ENCODE data around the gene MYO5B. TPM values are rescaled to one million over a fixed set of nuclear protein-coding genes. Genes with fewer than 3 reads are reported as not detected.

MYO5B gene
- total RNA-seq, 2 donors from 2014 or later: 0.12 to 0.39 TPM

DNA sequence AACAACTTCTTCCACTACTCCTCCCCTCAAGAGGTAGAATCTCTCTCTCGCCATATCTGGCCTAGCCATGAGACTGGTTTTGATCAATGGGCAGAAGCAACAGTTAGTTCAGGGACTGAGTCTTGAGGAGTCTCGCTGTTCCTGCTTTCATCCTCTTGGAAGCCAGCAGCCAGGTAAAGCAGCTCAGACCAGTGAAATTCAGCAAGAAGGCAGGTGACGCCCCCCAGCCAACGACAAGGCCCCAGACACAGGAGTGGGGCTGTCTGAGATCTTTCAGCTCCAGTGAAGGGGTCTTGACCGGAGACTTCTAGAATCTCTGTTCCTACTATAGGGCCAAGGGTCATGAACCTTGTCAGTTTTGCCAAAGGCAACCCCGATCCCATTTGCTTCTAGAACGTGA is 341.9 kb downstream of the MYO5B start:
- ATAC-seq (replicated peaks in 1 of 2) (no peak), DNase-seq (no peak)
- Mint-ChIP-seq H3K9me3 (no peaks in the 10 kb centered on the region), H3K27ac (no peak overlapping the region), H3K4me3 (no peak overlapping the region), H3K36me3 (ENCODE audit: insufficient read depth in 2 of 2) (no peaks in the 10 kb centered on the region), H3K27me3 (ENCODE audit: low read depth) (no peaks in the 10 kb centered on the region), H3K4me1 (ENCODE audit: low read depth) (no peaks in the 10 kb centered on the region)

DNA sequence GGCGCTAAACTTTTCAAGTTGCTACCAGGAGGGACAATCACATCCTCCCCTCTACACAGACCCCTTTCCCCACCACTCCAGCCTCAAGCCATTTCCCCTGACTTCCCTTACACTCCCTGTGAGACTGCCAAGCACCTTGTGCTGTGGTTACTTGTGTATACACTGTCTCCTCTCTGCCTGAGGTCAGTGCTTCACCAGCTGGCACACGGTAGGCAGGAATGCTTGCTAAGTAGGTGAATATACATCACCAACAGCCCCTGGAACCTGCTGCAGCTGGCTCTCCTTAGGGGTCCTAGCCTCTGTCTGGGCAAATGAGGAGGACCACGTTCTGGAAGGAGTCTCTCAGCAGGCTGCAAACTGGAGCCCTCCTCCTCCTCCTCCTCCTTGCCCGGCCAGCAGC is 343.3 kb downstream of the MYO5B start:
- Mint-ChIP-seq H3K27me3 (ENCODE audit: low read depth) (no peaks in the 10 kb centered on the region), H3K9me3 (no peaks in the 10 kb centered on the region), H3K4me1 (ENCODE audit: low read depth) (no peaks in the 10 kb centered on the region), H3K36me3 (ENCODE audit: insufficient read depth in 2 of 2) (no peaks in the 10 kb centered on the region), H3K4me3 (no peak overlapping the region), H3K27ac (no peak overlapping the region)
- no peak for DNase-seq
- no peak for ATAC-seq (replicated peaks in 1 of 2)

DNA sequence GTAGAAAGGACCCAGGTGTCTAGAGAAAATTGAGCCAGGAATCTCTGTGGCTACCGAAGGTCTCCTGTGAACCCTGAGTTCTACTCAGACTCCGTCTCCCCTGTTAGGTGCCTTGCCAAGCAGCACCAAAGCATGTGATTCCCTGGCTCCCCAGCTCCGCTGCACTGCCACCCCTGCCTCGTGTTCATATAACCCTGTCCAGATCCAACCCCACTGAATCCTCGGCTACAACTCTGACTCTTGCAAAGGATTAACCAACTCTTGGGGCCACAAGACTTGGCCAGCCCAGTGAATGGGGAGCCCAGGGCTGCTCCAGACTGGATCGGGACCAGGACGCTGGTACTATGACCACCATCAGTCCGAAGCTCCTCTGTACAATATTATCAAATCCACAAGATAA is 344.3 kb downstream of the MYO5B start:
- H3K27ac Mint-ChIP-seq: no peak overlapping the region
- no peak overlapping the region for H3K4me3 Mint-ChIP-seq
- no peaks in the 10 kb centered on the region for H3K36me3 Mint-ChIP-seq (ENCODE audit: insufficient read depth in 2 of 2)
- no peak for ATAC-seq (replicated peaks in 1 of 2)
- H3K27me3 Mint-ChIP-seq (ENCODE audit: low read depth): no peaks in the 10 kb centered on the region
- H3K4me1 Mint-ChIP-seq (ENCODE audit: low read depth): no peaks in the 10 kb centered on the region
- no peaks in the 10 kb centered on the region for H3K9me3 Mint-ChIP-seq
- no peak for DNase-seq

DNA sequence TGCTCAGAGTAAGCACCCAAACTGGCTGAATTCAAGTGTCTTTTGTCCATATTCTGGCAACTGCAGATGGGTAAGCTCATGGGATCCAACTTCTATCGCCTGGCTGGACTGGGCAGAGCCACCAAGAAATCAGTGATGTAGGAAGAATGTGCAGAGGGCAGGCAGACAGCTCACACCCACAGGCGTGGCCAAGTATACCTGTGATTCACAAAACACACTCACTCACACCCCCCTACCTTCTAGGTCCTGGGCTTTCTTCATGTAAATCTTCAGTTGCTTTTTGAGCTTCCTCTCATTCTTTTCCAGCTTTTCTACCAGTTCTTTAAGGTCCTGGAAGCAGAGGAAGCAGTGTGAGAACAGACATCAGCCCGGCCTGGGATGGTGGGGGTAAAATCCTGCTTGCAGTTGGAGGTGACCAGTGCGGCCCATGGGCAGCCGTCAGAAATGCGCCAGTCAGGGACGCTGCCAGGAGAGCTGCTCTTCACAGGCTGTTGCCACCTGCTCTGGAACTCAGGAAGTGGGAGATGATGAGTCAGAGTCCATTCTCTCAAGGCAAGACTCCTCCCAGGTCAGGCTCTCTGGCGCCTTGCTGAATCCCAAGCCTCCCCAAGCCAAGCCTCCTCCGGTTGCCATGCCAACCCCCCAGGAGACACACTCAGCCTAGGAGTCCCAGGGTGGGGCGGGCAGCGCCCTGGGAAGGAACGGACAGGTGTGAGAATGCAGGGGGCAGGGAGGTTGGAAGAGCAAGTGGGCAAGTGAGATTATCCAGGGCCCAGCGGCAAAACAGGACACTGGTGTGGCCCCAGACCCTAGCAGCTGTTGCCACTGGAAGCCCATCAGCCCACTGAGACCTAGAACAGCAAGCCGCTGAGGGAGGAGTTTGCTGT is 345.4 kb downstream of the MYO5B start:
- H3K9me3 Mint-ChIP-seq: no peaks in the 10 kb centered on the region

DNA sequence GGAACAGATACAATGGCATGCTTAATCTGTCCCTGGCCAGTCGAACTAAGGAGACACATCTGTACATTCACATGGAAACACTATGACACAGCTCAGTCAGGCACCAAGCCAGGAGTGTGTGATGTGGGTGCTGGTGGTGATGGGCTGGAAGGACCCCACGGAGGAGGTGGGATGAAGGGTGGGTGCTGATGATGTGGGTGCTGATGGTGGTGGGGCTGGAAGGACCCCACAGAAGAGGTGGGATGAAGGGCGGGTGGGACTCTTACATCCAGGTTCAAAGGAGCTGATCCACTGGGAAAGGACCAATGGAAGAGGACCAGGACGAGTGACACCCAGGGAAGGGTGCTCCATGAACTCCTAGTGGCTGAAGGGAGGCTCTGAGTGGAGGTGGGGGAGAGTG is 346.8 kb downstream of the MYO5B start:
- no peaks in the 10 kb centered on the region for H3K36me3 Mint-ChIP-seq (ENCODE audit: insufficient read depth in 2 of 2)
- H3K9me3 Mint-ChIP-seq: no peaks in the 10 kb centered on the region
- no peak overlapping the region for H3K27ac Mint-ChIP-seq
- ATAC-seq (replicated peaks in 1 of 2): no peak
- no peak overlapping the region for H3K4me3 Mint-ChIP-seq
- DNase-seq: no peak
- H3K4me1 Mint-ChIP-seq (ENCODE audit: low read depth): no peaks in the 10 kb centered on the region
- no peaks in the 10 kb centered on the region for H3K27me3 Mint-ChIP-seq (ENCODE audit: low read depth)

More for the DNA sequence above, 345.4 kb downstream of the MYO5B start:
- Mint-ChIP-seq H3K4me3 (no peak overlapping the region), H3K27me3 (ENCODE audit: low read depth) (no peaks in the 10 kb centered on the region), H3K4me1 (ENCODE audit: low read depth) (no peaks in the 10 kb centered on the region), H3K36me3 (ENCODE audit: insufficient read depth in 2 of 2) (no peaks in the 10 kb centered on the region), H3K27ac (no peak overlapping the region)
- ATAC-seq (replicated peaks in 1 of 2) (no peak), DNase-seq (no peak)

- no peaks in the 10 kb centered on the region for H3K9me3 Mint-ChIP-seq
- no peak overlapping the region for H3K4me3 Mint-ChIP-seq
- no peaks in the 10 kb centered on the region for H3K36me3 Mint-ChIP-seq (ENCODE audit: insufficient read depth in 2 of 2)
- H3K27me3 Mint-ChIP-seq (ENCODE audit: low read depth): no peaks in the 10 kb centered on the region
- H3K4me1 Mint-ChIP-seq (ENCODE audit: low read depth): no peaks in the 10 kb centered on the region
- ATAC-seq (replicated peaks in 1 of 2): no peak
- no peak for DNase-seq
- no peak overlapping the region for H3K27ac Mint-ChIP-seq
Observed at GRCh38 chr18:49847524-49847923, 347.4 kb downstream of the MYO5B start.

DNA sequence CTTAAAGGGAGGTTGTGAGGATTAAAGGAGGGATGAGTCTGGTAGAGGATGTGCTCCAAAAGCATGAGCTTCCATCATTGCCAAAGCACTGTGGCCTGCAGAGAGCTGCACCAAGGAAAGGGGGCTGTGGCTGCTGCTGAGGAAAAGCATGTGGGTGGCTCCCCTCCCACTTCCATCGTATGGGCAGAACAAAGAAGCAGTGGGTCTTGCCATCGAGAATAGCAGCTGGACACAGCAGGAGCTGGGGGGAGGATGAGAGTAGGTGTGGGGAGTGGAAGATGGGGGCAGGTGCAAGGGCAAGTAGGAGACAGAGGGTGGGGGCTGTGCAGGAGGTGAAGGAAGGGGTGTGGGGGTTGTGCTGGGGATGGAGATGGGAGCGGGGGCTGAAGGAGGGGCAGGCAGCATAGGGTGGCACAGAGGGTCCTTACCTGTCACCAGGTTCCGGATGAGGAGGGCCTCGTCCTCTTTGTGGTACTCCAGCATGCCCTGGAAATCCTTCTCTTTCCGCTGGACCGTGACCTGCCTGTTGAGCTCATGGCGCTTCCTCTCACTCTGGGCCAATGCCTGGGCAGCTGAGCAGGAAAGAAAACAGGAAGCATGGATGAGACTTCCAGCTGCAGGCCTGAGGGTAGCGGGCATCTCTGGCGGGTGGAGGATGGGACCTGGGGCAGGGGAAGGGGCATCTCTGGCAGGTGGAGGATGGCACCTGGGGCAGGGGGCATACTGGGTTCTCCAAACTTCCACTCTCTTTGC is 348.1 kb downstream of the MYO5B start:
- ATAC-seq (replicated peaks in 1 of 2) (no peak), DNase-seq (no peak)
- Mint-ChIP-seq H3K27me3 (ENCODE audit: low read depth) (no peaks in the 10 kb centered on the region), H3K4me1 (ENCODE audit: low read depth) (no peaks in the 10 kb centered on the region), H3K4me3 (no peak overlapping the region), H3K9me3 (no peaks in the 10 kb centered on the region), H3K36me3 (ENCODE audit: insufficient read depth in 2 of 2) (no peaks in the 10 kb centered on the region), H3K27ac (no peak overlapping the region)

GRCh38 chr18:49846361-49846662 is 348.6 kb downstream of the MYO5B start:
- H3K9me3 Mint-ChIP-seq: no peaks in the 10 kb centered on the region
- no peaks in the 10 kb centered on the region for H3K36me3 Mint-ChIP-seq (ENCODE audit: insufficient read depth in 2 of 2)
- H3K27me3 Mint-ChIP-seq (ENCODE audit: low read depth): no peaks in the 10 kb centered on the region
- no peak overlapping the region for H3K27ac Mint-ChIP-seq
- no peaks in the 10 kb centered on the region for H3K4me1 Mint-ChIP-seq (ENCODE audit: low read depth)
- ATAC-seq (replicated peaks in 1 of 2) (no peak), DNase-seq (no peak)
- H3K4me3 Mint-ChIP-seq: no peak overlapping the region

DNA sequence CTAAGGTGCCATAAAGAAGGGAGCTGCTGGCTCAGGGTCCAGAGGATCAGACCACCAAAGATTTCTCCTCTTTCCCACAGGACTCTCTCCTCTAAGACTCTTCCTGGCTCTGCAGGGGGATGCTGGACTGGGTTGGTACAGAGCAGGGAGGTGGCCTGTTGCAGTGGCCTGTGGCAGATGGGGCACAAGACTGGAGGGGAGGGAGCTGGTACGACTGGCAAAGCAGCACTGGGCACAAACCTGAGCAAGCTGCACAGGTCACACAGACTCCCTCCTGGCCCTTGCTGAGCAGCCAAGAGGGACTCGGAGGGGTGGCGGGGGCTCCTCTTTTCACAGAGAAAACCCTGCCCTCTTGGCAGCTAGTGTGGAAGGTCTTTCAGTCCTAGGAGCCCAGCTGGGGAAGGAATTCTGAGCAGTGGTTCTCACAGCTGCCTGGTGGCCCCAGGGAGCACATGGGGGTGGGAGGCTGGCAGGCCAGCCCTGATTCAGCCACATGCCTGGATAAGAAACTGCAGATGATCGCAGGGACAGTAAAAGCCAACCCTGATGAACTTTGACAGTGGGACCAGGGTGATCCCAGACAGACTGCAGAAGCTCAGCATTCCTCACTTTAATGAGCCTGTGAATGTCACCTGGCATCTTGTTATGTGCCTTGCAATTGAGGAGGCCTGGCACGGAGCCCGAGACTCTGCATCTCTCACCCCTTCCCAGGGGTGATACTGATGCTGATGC is 349.2 kb downstream of the MYO5B start:
- H3K4me3 Mint-ChIP-seq: no peak overlapping the region
- DNase-seq: no peak
- H3K9me3 Mint-ChIP-seq: no peaks in the 10 kb centered on the region
- H3K36me3 Mint-ChIP-seq (ENCODE audit: insufficient read depth in 2 of 2): no peaks in the 10 kb centered on the region
- ATAC-seq (replicated peaks in 1 of 2): no peak
- H3K27me3 Mint-ChIP-seq (ENCODE audit: low read depth): no peaks in the 10 kb centered on the region
- H3K4me1 Mint-ChIP-seq (ENCODE audit: low read depth): no peaks in the 10 kb centered on the region
- H3K27ac Mint-ChIP-seq: no peak overlapping the region

- H3K4me1 Mint-ChIP-seq (ENCODE audit: low read depth): no peaks in the 10 kb centered on the region
- ATAC-seq (replicated peaks in 1 of 2): no peak
- H3K27ac Mint-ChIP-seq: no peak overlapping the region
Observed at GRCh38 chr18:49844903-49845302, 350.0 kb downstream of the MYO5B start.

DNA sequence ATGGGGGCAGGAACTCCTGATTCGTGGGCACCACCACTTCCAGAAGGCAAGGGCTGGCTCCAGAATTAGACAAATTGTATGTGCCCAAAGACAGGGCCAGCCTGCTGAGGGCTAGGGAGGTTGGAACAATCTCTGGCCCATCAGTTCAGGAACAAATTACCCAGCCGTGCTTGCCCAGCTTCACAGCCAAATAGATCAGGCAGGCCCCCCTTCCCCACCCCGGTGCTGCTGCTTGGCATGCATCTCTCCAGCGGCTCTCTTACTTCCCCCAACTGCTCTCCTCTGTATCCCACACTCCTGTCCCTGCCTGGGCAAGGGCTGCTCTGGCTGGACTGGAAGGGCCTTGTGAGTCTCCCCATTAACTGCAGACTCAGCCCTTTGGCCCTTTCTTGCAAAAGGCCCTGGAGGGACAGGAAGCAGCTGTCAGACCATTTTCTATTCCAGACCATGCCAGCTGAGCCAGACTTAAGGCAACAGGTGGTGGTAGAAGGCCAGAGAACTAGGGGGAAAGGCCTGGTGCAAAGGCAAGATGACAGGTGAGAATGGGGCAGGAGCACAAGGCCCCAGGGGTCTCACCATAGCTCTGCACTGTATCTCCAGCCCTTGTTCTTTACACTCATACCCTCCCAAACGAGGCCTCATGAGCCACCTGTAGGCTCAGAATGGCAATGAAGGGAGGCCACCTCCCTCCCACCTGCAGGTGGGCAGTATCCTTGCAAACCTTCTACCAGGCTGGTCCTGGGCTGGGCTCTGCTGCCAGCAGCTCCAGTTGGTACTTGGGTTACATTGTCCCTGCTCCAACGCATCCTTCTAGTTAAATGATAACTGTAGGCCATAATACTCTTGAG is 350.9 kb downstream of the MYO5B start:
- no peaks in the 10 kb centered on the region for H3K36me3 Mint-ChIP-seq (ENCODE audit: insufficient read depth in 2 of 2)

More at GRCh38 chr18:49844903-49845302, 350.0 kb downstream of the MYO5B start:
- Mint-ChIP-seq H3K36me3 (ENCODE audit: insufficient read depth in 2 of 2) (no peaks in the 10 kb centered on the region), H3K4me3 (no peak overlapping the region), H3K9me3 (no peaks in the 10 kb centered on the region), H3K27me3 (ENCODE audit: low read depth) (no peaks in the 10 kb centered on the region)
- no peak for DNase-seq

DNA sequence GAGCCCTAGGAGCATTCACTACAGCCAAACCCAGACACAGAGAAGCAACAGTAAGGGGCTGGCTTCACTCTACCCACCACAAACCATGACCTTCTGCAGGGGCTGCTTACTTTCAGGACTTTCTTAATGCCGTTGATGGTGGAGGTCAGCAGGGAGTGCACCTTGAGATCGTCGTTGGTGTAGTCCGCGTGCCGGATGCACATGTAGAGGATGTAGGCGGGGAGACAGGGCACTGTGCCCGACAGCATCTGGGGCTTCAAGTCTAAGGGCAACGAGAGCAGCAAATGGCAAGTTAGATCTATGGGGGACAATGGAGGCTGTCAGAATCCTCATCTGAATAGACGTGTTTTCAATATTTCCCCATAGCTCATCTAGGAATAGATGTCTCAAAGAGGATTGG is 351.8 kb downstream of the MYO5B start:
- no peak for DNase-seq
- Mint-ChIP-seq H3K36me3 (ENCODE audit: insufficient read depth in 2 of 2) (no peaks in the 10 kb centered on the region), H3K4me1 (ENCODE audit: low read depth) (no peaks in the 10 kb centered on the region), H3K4me3 (no peak overlapping the region), H3K27me3 (ENCODE audit: low read depth) (no peaks in the 10 kb centered on the region), H3K27ac (no peak overlapping the region), H3K9me3 (no peaks in the 10 kb centered on the region)
- no peak for ATAC-seq (replicated peaks in 1 of 2)

More for the DNA sequence above, 350.9 kb downstream of the MYO5B start:
- H3K27me3 Mint-ChIP-seq (ENCODE audit: low read depth): no peaks in the 10 kb centered on the region
- no peak overlapping the region for H3K27ac Mint-ChIP-seq
- no peaks in the 10 kb centered on the region for H3K9me3 Mint-ChIP-seq
- no peaks in the 10 kb centered on the region for H3K4me1 Mint-ChIP-seq (ENCODE audit: low read depth)
- no peak overlapping the region for H3K4me3 Mint-ChIP-seq
- DNase-seq (no peak), ATAC-seq (replicated peaks in 1 of 2) (no peak)
